Activated effector memory CD4-positive, alpha-beta T cell treated with Interleukin-2 at 50 U/mL for 16 hours (primary cell): ENCODE results near the gene ESYT1.

Source experiments
- DNase-seq: peaks from one replicate; pipeline ENCODE4 v3.0.0-alpha.2; 2020

The ESYT1 gene

DNA sequence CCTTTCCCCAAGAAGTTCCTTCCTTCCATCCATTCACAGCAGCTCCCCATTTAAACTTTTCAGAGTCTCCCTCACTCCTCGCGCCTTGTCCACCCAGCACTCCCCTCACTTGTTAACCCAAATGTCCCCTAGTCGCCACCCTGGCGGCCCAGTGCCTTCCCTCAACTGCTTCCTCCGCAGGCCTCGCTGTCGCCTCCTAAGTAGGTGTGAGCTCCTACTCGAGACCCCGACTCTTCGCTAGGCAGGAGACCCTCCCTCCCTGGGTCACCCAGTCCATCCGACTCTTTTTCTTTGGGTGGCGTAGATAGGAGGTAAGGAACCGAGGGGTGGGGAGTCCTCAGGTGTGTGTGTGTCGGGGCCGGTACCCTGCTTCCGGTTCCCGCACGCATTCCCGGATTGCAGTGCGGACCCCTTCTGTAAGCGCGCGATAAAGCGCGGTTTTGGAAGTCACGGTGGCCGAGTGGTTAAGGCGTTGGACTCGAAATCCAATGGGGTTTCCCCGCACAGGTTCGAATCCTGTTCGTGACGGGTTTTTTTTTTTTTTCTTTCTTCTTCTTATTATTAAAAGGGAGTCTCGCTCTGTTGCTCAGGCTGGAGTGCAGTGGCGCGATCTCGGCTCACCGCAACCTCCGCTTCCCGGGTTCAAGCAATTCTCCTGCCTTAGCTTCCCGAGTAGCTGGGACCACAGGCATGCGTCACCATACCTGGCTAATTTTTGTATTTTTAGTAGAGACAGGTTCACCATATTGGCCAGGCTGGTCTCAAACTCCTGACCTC is 62.0 kb downstream of the ESYT1 start:
- DNase-seq, result peak; percentile 59

DNA sequence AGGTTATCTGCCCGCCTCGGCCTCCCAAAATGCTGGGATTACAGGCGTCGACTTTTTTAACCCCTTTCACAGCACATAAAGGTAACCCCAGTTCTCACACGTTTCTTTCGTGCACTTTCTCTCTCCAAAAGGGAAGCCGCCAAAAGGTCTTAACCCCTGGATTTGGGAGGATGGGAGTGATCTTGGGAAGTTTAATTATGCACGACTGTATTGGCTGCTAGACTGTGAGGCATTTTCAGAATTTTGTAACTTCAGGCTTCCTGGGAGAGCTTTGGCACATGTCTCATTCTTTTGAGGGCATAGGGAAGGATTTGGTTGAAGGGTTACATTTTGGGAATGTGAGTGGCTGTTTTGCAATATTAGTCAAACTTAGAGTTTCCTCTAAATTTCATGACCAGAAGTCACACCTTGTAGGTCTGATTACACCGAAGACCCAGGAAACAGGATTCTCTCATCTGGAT is 62.7 kb downstream of the ESYT1 start:
- no peak for DNase-seq

DNA sequence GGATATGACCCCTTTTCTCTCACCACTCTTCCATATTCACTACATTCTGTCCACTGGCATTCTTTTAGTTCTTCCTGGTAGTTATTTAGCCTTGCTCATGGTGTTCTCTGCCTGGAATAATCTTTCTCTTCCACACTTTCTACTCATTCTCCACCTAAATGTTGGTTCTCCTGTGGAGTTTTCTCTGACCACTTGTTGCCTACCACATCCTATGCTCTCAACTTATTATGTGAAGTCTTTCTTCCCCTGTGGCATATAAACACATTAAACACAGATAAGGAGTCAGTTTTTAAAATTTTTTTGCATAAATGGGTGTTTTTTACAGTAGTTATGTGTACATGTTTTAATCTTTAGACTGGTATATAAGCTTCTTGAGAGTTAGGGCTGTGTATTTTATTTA is 64.5 kb downstream of the ESYT1 start:
- DNase-seq, result no peak

DNA sequence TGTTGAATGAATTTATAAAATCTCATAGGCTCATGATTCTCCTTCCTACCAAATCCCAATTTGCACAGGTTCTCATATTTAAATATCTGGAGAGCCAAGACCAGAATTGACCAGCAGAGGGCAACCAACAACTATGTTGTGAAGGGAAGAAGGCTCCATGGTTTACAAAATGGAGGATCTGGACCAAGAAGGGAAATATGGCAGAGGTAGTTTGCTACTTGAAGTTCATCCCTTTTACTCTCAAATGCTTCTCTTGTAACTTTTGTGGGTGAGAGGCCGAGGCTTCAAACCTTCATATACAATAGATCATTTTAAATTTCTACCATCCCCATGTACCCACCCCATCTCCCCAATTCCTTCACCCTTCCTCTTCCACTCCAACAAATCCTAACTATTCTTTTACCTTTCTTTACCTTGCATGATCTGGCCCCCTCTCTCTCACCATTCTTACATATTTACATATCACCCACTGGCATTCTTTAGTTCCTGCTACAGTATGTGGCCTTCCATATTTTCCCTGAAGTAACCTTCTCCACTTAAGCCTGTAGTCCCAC is 65.0 kb downstream of the ESYT1 start:
- peak; percentile 34 for DNase-seq
